22Rv1 (cell line): ENCODE results near the gene BIN1.
A peak's percentile ranks its signal among the peaks of the same experiment; 100 is the strongest.

Source experiments
- H3K27ac ChIP-seq: fragments of 450-650 bp; 2 replicates; pipeline ENCODE4 v1.5.1; 2017
- ZFX ChIP-seq: fragments of 450-650 bp; IDR thresholded peaks from 2 replicates; pipeline ENCODE4 v1.6.1; 2017; ENCODE audit warnings: antibody characterized with exemption, borderline replicate concordance
- TF ChIP-seq, protein P1 (sequence below): fragments of 450-650 bp; IDR thresholded peaks from 2 replicates; pipeline ENCODE4 v1.5.1; 2017; ENCODE audit warnings: mild to moderate bottlenecking

Gene BIN1

GRCh38 chr2:127146820-127147502, 40.0 kb upstream of the BIN1 start:
- H3K27ac ChIP-seq: no peak overlapping the region

DNA sequence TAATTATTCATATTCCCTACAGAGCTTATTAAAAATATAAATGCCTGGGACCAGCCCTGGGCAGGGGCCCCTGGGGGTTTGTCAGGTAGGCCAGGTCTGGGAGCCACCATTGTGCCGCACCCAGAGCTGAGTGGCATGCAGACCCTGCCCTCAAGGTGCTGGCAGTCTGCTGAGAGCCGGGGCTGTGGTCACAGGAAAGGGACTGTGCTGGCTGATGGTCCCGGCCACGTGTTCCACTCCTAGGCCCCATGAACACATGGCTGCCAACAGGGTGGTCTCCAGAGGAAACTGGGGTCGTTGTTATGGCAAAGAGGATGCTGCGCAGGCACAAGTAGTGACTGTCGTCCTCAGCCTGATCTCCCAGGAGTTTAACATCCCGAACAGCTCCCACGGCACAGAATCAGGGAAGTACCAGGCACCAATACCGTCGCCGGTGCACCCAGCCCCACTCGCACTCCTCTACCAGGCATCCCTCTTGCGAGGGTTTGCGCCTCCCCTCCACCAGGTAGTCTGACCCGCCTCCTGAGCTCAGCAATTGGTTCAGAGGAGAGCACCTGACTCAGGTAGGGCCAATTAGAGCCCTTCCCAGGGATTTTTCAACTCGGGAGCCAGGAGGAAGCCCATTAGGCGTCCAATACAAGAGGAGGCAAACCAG, 39.2 kb upstream of the BIN1 start:
- no peak overlapping the region for H3K27ac ChIP-seq
- TF ChIP-seq, protein P1, sequence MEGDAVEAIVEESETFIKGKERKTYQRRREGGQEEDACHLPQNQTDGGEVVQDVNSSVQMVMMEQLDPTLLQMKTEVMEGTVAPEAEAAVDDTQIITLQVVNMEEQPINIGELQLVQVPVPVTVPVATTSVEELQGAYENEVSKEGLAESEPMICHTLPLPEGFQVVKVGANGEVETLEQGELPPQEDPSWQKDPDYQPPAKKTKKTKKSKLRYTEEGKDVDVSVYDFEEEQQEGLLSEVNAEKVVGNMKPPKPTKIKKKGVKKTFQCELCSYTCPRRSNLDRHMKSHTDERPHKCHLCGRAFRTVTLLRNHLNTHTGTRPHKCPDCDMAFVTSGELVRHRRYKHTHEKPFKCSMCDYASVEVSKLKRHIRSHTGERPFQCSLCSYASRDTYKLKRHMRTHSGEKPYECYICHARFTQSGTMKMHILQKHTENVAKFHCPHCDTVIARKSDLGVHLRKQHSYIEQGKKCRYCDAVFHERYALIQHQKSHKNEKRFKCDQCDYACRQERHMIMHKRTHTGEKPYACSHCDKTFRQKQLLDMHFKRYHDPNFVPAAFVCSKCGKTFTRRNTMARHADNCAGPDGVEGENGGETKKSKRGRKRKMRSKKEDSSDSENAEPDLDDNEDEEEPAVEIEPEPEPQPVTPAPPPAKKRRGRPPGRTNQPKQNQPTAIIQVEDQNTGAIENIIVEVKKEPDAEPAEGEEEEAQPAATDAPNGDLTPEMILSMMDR: no peak
- TF ChIP-seq ZFX: no peak

More at GRCh38 chr2:127146820-127147502, 40.0 kb upstream of the BIN1 start:
- TF ChIP-seq, protein P1: no peak
- TF ChIP-seq ZFX: no peak

DNA sequence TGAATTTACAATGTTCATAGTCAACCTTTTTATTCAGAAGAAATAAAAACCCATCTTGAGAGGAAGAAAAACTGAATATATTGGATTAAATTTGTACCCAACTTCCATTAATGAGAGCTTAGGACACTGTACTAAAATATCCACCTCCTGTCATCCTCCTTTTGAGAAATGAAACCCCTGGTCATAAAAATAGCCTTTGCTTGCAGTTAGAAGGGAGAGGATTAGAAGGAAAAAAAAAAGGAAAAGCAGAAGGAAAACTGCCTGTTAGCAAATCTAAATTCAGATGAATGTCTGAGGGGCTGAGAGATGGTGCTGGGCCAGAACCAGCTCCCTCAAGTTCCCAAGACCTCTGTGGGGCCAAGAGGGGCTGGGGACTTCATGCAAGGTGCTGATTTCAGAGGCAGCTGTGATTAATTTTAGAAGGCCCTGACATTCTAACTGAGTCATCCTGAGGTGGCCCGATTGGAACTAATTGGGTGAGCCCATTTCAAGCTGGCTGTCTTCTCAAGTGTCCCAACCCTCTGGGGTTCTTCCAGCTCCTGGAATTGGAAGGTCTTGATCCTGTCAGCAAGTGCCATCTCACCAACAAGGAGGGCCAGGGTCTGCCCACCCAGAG, 38.4 kb upstream of the BIN1 start:
- TF ChIP-seq, protein P1: no peak
- TF ChIP-seq ZFX: no peak
- H3K27ac ChIP-seq: no peak overlapping the region

- peak overlapping the region; percentile 46 for H3K27ac ChIP-seq
- TF ChIP-seq ZFX: no peak
- TF ChIP-seq, protein P1: no peak
Measured at GRCh38 chr2:127143841-127144782, 37.2 kb upstream of the BIN1 start.

- H3K27ac ChIP-seq: no peak overlapping the region
- no peak for TF ChIP-seq ZFX
- TF ChIP-seq, protein P1: no peak
Measured at GRCh38 chr2:127142663-127143630, 36.0 kb upstream of the BIN1 start.

GRCh38 chr2:127140538-127140937, 33.6 kb upstream of the BIN1 start:
- TF ChIP-seq, protein P1: no peak
- no peak for TF ChIP-seq ZFX
- no peak overlapping the region for H3K27ac ChIP-seq
